H1 (cell line): Measurements from ENCODE around the gene PPP2R3B. TPM values are rescaled to one million over a fixed set of nuclear protein-coding genes. Genes with fewer than 3 reads are reported as not detected.

Source experiments
- CHD1 ChIP-seq: IDR thresholded peaks from 2 replicates; pipeline ENCODE4 v1.6.1; 2012; ENCODE audit warnings: low read depth, low read length, improper control_type of control experiment
- CHD2 ChIP-seq: IDR thresholded peaks from 2 replicates; pipeline ENCODE4 v1.6.1; 2012; ENCODE audit warnings: low read length, improper control_type of control experiment
- KDM4A ChIP-seq: IDR thresholded peaks from one replicate; pipeline ENCODE4 v1.7.1; 2012; ENCODE audit warnings: low read depth, mild to moderate bottlenecking, moderate library complexity, low read length, inconsistent platforms; ENCODE audit not compliant: severe bottlenecking
- SIN3A ChIP-seq, 2 experiments: IDR thresholded peaks in 1 of 2; conservative IDR thresholded peaks in 1 of 2; 2 replicates each; pipeline ENCODE4 v1.6.1; 2011 to 2012; ENCODE audit warnings: low read length in 2 of 2, improper control_type of control experiment in 1 of 2, low read depth in 1 of 2, mild to moderate bottlenecking in 1 of 2
- SP1 ChIP-seq: IDR thresholded peaks from 2 replicates; pipeline ENCODE4 v1.6.1; 2011; ENCODE audit warnings: low read depth, low read length
- TAF1 ChIP-seq: IDR thresholded peaks from 2 replicates; pipeline ENCODE4 v1.6.1; 2011; ENCODE audit warnings: mild to moderate bottlenecking, low read depth, low read length
- polyA plus RNA-seq, 7 experiments: library from polyadenylated mRNA; depleted of rRNA in 3 of 7; stranded (reverse) in 5 of 7; unstranded in 2 of 7; fragments of >200 nt in 5 of 7; fragments of 200-250 nt in 2 of 7; gene quantifications; 1 replicate in 5 of 7; 2 replicates in 1 of 7; 4 replicates in 1 of 7; pipeline versions ENCODE4 v1.2.1 to v1.2.3, GENCODE V29; 2011 to 2013; ENCODE audit warnings: missing spikeins in 2 of 7, mixed read lengths in 2 of 7
- total RNA-seq: library from RNA; stranded (reverse); fragmentation: NEBNext Ultra II Directional; extraction: Animal tissue kit (Norgen Biotek cat#: 25700); gene quantifications from 2 replicates; pipeline ENCODE4 v1.2.1, GENCODE V29; 2021
- TF ChIP-seq, protein P1 (sequence below): fragments of 300-600 bp; sonication (generic); IDR thresholded peaks from 2 replicates; pipeline ENCODE4 v1.7.1; 2012; ENCODE audit warnings: low read length, moderate library complexity, mild to moderate bottlenecking, inconsistent platforms; ENCODE audit not compliant: insufficient replicate concordance
- TF ChIP-seq, protein P2 (sequence below): IDR thresholded peaks from 2 replicates; pipeline ENCODE4 v1.6.1; 2012; ENCODE audit warnings: inconsistent platforms

PPP2R3B gene
- total and polyA plus RNA-seq, 2 of the 8 experiments (the other 6 are each of a cell fraction or from before 2014, with no cell fraction given): 47.6 to 86.7 TPM

DNA sequence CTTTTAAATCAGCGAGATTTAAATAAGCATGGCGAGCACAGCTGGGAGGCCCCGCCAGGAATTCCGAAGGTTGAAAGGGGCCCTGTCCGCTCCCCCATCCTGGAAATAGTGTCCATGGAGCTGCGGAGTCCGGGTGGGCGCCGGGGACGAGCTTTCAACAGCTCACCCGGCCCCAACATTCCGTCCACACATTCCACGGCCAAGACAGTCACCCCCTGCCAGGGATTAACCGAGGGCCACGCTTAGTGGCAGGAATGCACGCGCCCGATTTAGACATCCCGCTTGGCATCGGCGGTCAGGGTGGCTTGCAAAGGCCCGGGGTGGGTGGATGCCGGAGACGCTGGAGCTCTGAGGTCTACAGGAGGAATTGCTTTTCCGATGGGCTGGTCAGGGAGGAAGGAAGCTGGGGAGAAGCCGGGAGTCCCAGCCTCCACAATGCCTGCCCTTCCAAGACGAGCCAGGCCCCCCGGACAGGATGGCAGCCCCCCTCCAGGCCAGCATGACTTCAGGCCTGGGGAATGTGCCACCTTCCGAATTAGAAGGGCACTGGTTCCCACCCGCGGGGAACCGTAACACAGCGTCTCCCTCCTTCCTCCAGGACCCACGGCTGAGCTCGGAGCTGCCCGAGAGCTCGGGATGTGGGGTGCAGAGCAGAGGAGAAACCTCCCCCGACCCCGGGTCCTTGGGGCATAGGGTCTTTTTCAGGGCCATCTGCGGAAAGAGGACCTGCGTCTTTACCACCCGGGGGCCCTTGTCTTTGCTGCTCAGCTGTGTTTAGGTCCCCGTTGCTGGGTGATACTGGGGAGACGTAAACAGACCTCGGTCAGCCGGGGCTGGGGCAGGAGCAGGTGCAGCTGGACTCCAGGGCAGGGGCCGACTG is 26.9 kb upstream of the PPP2R3B start (continued):
- TF ChIP-seq, protein P1, sequence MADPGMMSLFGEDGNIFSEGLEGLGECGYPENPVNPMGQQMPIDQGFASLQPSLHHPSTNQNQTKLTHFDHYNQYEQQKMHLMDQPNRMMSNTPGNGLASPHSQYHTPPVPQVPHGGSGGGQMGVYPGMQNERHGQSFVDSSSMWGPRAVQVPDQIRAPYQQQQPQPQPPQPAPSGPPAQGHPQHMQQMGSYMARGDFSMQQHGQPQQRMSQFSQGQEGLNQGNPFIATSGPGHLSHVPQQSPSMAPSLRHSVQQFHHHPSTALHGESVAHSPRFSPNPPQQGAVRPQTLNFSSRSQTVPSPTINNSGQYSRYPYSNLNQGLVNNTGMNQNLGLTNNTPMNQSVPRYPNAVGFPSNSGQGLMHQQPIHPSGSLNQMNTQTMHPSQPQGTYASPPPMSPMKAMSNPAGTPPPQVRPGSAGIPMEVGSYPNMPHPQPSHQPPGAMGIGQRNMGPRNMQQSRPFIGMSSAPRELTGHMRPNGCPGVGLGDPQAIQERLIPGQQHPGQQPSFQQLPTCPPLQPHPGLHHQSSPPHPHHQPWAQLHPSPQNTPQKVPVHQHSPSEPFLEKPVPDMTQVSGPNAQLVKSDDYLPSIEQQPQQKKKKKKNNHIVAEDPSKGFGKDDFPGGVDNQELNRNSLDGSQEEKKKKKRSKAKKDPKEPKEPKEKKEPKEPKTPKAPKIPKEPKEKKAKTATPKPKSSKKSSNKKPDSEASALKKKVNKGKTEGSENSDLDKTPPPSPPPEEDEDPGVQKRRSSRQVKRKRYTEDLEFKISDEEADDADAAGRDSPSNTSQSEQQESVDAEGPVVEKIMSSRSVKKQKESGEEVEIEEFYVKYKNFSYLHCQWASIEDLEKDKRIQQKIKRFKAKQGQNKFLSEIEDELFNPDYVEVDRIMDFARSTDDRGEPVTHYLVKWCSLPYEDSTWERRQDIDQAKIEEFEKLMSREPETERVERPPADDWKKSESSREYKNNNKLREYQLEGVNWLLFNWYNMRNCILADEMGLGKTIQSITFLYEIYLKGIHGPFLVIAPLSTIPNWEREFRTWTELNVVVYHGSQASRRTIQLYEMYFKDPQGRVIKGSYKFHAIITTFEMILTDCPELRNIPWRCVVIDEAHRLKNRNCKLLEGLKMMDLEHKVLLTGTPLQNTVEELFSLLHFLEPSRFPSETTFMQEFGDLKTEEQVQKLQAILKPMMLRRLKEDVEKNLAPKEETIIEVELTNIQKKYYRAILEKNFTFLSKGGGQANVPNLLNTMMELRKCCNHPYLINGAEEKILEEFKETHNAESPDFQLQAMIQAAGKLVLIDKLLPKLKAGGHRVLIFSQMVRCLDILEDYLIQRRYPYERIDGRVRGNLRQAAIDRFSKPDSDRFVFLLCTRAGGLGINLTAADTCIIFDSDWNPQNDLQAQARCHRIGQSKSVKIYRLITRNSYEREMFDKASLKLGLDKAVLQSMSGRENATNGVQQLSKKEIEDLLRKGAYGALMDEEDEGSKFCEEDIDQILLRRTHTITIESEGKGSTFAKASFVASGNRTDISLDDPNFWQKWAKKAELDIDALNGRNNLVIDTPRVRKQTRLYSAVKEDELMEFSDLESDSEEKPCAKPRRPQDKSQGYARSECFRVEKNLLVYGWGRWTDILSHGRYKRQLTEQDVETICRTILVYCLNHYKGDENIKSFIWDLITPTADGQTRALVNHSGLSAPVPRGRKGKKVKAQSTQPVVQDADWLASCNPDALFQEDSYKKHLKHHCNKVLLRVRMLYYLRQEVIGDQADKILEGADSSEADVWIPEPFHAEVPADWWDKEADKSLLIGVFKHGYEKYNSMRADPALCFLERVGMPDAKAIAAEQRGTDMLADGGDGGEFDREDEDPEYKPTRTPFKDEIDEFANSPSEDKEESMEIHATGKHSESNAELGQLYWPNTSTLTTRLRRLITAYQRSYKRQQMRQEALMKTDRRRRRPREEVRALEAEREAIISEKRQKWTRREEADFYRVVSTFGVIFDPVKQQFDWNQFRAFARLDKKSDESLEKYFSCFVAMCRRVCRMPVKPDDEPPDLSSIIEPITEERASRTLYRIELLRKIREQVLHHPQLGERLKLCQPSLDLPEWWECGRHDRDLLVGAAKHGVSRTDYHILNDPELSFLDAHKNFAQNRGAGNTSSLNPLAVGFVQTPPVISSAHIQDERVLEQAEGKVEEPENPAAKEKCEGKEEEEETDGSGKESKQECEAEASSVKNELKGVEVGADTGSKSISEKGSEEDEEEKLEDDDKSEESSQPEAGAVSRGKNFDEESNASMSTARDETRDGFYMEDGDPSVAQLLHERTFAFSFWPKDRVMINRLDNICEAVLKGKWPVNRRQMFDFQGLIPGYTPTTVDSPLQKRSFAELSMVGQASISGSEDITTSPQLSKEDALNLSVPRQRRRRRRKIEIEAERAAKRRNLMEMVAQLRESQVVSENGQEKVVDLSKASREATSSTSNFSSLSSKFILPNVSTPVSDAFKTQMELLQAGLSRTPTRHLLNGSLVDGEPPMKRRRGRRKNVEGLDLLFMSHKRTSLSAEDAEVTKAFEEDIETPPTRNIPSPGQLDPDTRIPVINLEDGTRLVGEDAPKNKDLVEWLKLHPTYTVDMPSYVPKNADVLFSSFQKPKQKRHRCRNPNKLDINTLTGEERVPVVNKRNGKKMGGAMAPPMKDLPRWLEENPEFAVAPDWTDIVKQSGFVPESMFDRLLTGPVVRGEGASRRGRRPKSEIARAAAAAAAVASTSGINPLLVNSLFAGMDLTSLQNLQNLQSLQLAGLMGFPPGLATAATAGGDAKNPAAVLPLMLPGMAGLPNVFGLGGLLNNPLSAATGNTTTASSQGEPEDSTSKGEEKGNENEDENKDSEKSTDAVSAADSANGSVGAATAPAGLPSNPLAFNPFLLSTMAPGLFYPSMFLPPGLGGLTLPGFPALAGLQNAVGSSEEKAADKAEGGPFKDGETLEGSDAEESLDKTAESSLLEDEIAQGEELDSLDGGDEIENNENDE: peak; percentile 28
- TF ChIP-seq TAF1 (0 out of 2 replicates have a peak, but pooled peaks have one; percentile 12), CHD2 (no peak), SIN3A (conservative IDR thresholded peaks at IDR 0.05 in 1 of 2, IDR thresholded peaks at IDR 0.05 in 1 of 2; ENCODE audit: low read depth in 1 of 2, low read length in 2 of 2) (0 out of 4 replicates have a peak, but pooled peaks of 1 of the 2 experiments have one; percentile 27), SP1 (0 out of 2 replicates have a peak, but pooled peaks have one; percentile 18), CHD1 (no peak), KDM4A (peak; percentile 34)
- TF ChIP-seq, protein P2, sequence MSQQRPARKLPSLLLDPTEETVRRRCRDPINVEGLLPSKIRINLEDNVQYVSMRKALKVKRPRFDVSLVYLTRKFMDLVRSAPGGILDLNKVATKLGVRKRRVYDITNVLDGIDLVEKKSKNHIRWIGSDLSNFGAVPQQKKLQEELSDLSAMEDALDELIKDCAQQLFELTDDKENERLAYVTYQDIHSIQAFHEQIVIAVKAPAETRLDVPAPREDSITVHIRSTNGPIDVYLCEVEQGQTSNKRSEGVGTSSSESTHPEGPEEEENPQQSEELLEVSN: no peak
